Kidney capillary endothelial cell (primary cell): ENCODE measurements around the gene FCGR3A.

Experiments
- DNase-seq: peaks from one replicate; pipeline ENCODE4 v3.0.0-alpha.2; 2018; ENCODE audit warnings: low spot score

Gene FCGR3A

GRCh38 chr1:161501234-161501633, 48.4 kb downstream of the FCGR3A start:
- no peak for DNase-seq

- no peak for DNase-seq
Observed at GRCh38 chr1:161499099-161500039, 50.2 kb downstream of the FCGR3A start.

GRCh38 chr1:161498646-161499045, 51.0 kb downstream of the FCGR3A start:
- no peak for DNase-seq

- DNase-seq: no peak
Observed at GRCh38 chr1:161497961-161498360, 51.7 kb downstream of the FCGR3A start.

- DNase-seq: no peak
Observed at GRCh38 chr1:161495490-161495889, 54.1 kb downstream of the FCGR3A start.

- DNase-seq: no peak
Observed at GRCh38 chr1:161494091-161494735, 55.4 kb downstream of the FCGR3A start.

GRCh38 chr1:161492827-161493226, 56.8 kb downstream of the FCGR3A start:
- DNase-seq: no peak
